EH (cell line): ENCODE data around the gene CDH13.

Experiments
- DNase-seq: peaks from one replicate; pipeline ENCODE4 v3.0.0-alpha.2; 2015; ENCODE audit warnings: low read depth

The CDH13 gene

GRCh38 chr16:82954224-82954929 lies 327.6 kb downstream of the CDH13 start:
- peak; percentile 71 for DNase-seq

GRCh38 chr16:82955741-82956348 lies 329.1 kb downstream of the CDH13 start:
- DNase-seq = peak; percentile 38

GRCh38 chr16:82957212-82957611 lies 330.4 kb downstream of the CDH13 start:
- no peak for DNase-seq

GRCh38 chr16:82960918-82961317 lies 334.1 kb downstream of the CDH13 start:
- no peak for DNase-seq

GRCh38 chr16:82963653-82964052 lies 336.9 kb downstream of the CDH13 start:
- no peak for DNase-seq

GRCh38 chr16:82965808-82966207 lies 339.0 kb downstream of the CDH13 start:
- no peak for DNase-seq

- DNase-seq = no peak
These were observed 340.7 kb downstream of the CDH13 start for GRCh38 chr16:82967424-82967823.

- DNase-seq = no peak
These were observed 344.4 kb downstream of the CDH13 start for GRCh38 chr16:82971126-82971525.

GRCh38 chr16:82972331-82972919 lies 345.7 kb downstream of the CDH13 start:
- DNase-seq = no peak

GRCh38 chr16:82979406-82980111 lies 352.8 kb downstream of the CDH13 start:
- peak; percentile 40 for DNase-seq

- DNase-seq = no peak
These were observed 354.0 kb downstream of the CDH13 start for GRCh38 chr16:82980810-82981209.

GRCh38 chr16:82987767-82988166 lies 361.0 kb downstream of the CDH13 start:
- DNase-seq = no peak

- peak; percentile 69 for DNase-seq
These were observed 363.4 kb downstream of the CDH13 start for GRCh38 chr16:82990155-82990554.

- DNase-seq = no peak
These were observed 364.6 kb downstream of the CDH13 start for GRCh38 chr16:82991410-82991809.

GRCh38 chr16:82991966-82992675 lies 365.4 kb downstream of the CDH13 start:
- DNase-seq = peak; percentile 16

GRCh38 chr16:82992786-82993185 lies 366.0 kb downstream of the CDH13 start:
- no peak for DNase-seq

- DNase-seq = no peak
These were observed 366.6 kb downstream of the CDH13 start for GRCh38 chr16:82993415-82993814.

- DNase-seq = no peak
These were observed 367.2 kb downstream of the CDH13 start for GRCh38 chr16:82993926-82994325.

- peak; percentile 29 for DNase-seq
These were observed 368.6 kb downstream of the CDH13 start for GRCh38 chr16:82995286-82995923.

- DNase-seq = peak; percentile 94
These were observed 369.2 kb downstream of the CDH13 start for GRCh38 chr16:82995924-82996441.

GRCh38 chr16:82996814-82997213 lies 370.0 kb downstream of the CDH13 start:
- no peak for DNase-seq
